ENCODE measurements around the gene BAIAP2L2. TPM values are rescaled to one million over a fixed set of nuclear protein-coding genes. Genes with fewer than 3 reads are reported as not detected.

BAIAP2L2 gene
- total and polyA plus RNA-seq, 2 donors (not counting 3 experiments of a cell fraction or from before 2014, with no cell fraction given) = 0.20 to 0.35 TPM

DNA sequence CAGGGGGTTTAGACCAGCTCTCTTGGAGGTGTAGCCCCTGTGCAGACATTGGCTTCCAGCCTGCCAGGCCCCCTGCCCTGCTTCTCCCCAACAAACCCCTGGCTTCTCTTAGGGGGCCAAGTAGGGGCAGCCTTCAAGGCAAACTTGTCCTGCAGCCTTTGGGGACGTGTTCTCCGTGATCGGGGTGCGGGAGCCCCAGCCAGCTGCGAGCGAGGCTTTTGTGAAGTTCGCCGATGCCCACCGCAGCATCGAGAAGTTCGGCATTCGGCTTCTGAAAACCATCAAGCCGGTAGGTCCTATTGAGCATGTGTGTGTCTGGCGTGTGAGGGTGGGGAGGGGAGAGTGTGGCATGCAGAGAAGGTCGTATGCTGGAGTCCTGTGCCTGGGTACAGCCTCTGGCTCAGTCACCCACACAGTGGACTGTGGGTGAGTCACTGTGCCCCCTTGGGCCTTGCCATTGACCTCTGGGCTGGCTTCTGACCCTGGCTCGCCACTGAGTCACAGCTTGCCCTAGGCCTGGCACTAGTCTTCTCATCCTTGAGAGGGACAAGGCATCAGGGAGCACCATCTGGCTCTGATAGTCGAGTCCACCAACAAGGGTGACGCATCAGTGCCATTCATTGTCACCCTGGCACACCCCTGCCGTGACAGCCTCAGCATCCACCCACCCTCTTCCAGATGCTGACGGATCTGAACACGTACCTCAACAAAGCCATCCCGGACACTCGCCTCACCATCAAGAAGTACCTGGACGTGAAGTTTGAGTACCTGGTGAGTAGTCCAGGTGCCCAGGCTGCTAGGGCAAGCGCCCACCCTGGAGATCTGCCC lies 37.9 kb downstream of the BAIAP2L2 start:
- Histone ChIP-seq H3K4me3 (replicated peaks in 1 of 3; ENCODE audit: insufficient read depth in 1 of 3, low read depth in 1 of 3, low read length in 3 of 3) (no peak overlapping the region), H3K27me3 (ENCODE audit: control insufficient read depth in 2 of 2, insufficient read depth in 2 of 2, low read length in 2 of 2) (no peaks in the 10 kb centered on the region), H2AFZ (ENCODE audit: low read depth, low read length) (no peak overlapping the region), H3K79me2 (ENCODE audit: control insufficient read depth, insufficient read depth, low read length) (no peaks in the 10 kb centered on the region), H3K4me1 (ENCODE audit: control insufficient read depth, extremely low read depth, insufficient read depth, low read length) (no peaks in the 10 kb centered on the region), H4K20me1 (replicated peaks; ENCODE audit: control insufficient read depth, extremely low read depth, insufficient read depth, low read length) (no peaks in the 10 kb centered on the region), H3K36me3 (ENCODE audit: control insufficient read depth in 2 of 2, extremely low read depth in 1 of 2, insufficient read depth in 2 of 2, low read length in 2 of 2) (peaks cover 0 to 9% of the 10 kb centered on the region in 2 experiments), H3K9me1 (replicated peaks; ENCODE audit: control insufficient read depth, extremely low read depth, insufficient read depth, low read length) (no peaks in the 10 kb centered on the region), H3K9ac (replicated peaks; ENCODE audit: extremely low read depth, insufficient read depth, low read length) (no peak overlapping the region), H3K4me2 (ENCODE audit: insufficient read depth, low read length) (no peak overlapping the region), H3K27ac (ENCODE audit: insufficient read depth, low read depth, low read length) (no peak overlapping the region), H3K9me3 (replicated peaks; ENCODE audit: control insufficient read depth, insufficient read depth, low read length) (no peaks in the 10 kb centered on the region)
- dilution Hi-C loops (cut with MboI; ENCODE audit: extremely low pct_ligation_motif_present, low sequenced_read_pairs) (no loop called here), intact Hi-C loops (cut with micrococcal nuclease) (no loop called here)
- ChIA-PET POLR2A (no interaction called here), CTCF (interaction anchor here (0.7 to 1.8 kb wide), 3 partner anchors 20 to 326 kb away, joined by 3 to 6 read pairs (median 3); no protein-coding TSS in a partner anchor)
- TF ChIP-seq, protein P1, sequence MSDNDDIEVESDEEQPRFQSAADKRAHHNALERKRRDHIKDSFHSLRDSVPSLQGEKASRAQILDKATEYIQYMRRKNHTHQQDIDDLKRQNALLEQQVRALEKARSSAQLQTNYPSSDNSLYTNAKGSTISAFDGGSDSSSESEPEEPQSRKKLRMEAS (IDR thresholded peaks at IDR 0.05; ENCODE audit: insufficient read depth, insufficient read length) = no peak
- no peak for TF ChIP-seq FOS (IDR thresholded peaks at IDR 0.05; ENCODE audit: borderline replicate concordance, insufficient read depth, low read length)
- TF ChIP-seq, protein P2, sequence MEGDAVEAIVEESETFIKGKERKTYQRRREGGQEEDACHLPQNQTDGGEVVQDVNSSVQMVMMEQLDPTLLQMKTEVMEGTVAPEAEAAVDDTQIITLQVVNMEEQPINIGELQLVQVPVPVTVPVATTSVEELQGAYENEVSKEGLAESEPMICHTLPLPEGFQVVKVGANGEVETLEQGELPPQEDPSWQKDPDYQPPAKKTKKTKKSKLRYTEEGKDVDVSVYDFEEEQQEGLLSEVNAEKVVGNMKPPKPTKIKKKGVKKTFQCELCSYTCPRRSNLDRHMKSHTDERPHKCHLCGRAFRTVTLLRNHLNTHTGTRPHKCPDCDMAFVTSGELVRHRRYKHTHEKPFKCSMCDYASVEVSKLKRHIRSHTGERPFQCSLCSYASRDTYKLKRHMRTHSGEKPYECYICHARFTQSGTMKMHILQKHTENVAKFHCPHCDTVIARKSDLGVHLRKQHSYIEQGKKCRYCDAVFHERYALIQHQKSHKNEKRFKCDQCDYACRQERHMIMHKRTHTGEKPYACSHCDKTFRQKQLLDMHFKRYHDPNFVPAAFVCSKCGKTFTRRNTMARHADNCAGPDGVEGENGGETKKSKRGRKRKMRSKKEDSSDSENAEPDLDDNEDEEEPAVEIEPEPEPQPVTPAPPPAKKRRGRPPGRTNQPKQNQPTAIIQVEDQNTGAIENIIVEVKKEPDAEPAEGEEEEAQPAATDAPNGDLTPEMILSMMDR (IDR thresholded peaks at IDR 0.05; ENCODE audit: extremely low read depth in 1 of 2, insufficient read depth in 1 of 2, low read depth in 1 of 2, low read length in 2 of 2) = no peak
- TF ChIP-seq EZH2 (IDR thresholded peaks at IDR 0.05; ENCODE audit: borderline replicate concordance, low read depth, low read length, severe bottlenecking) = no peak
- TF ChIP-seq POLR2AphosphoS5 (IDR thresholded peaks at IDR 0.05; ENCODE audit: insufficient read depth, low read depth, low read length) = no peak
- no peak for TF ChIP-seq POLR2A (IDR thresholded peaks at IDR 0.05; ENCODE audit: low read depth, low read length)
- no peak for TF ChIP-seq GATA2 (IDR thresholded peaks at IDR 0.05; ENCODE audit: insufficient read depth, insufficient read length, low read depth, low read length)
- no peak for TF ChIP-seq JUN (IDR thresholded peaks at IDR 0.05; ENCODE audit: borderline replicate concordance, insufficient read depth, insufficient read length, low read depth)
- no peak for TF ChIP-seq MYC (IDR thresholded peaks at IDR 0.05; ENCODE audit: low read depth, low read length)
- FAIRE-seq (no peak), DNase-seq (ENCODE audit: low read depth, low spot score) (no peak)
- no TSS peak for BruUV-seq (replicated peaks)
